ENCODE measurements around the gene URM1. TPM values are rescaled to one million over a fixed set of nuclear protein-coding genes. Genes with fewer than 3 reads are reported as not detected.
"Not testable (repeated sequence)": the region's sequence is repeated elsewhere in the genome, so short reads cannot be mapped to it uniquely, and the experiment has no call there.

Gene URM1
- total RNA-seq, 2 donors from 2014 or later, result 44.0 to 44.5 TPM

- intact Hi-C loops (cut with DNase I), result no loop called here
- no peak for DNase-seq (ENCODE audit: low spot score)
Measured at GRCh38 chr9:128396970-128397613, 25.9 kb downstream of the URM1 start.

- intact Hi-C loops (cut with DNase I), result loop anchor here in 1 of 2 donors (1.0 kb wide), 1 partner anchor 12 kb away; no protein-coding TSS in a partner anchor
- DNase-seq (ENCODE audit: low spot score), result no peak
Measured at GRCh38 chr9:128397831-128398230, 26.7 kb downstream of the URM1 start.

- no peak for DNase-seq (ENCODE audit: low spot score)
- intact Hi-C loops (cut with DNase I), result no loop called here
Measured at GRCh38 chr9:128399861-128400260, 28.7 kb downstream of the URM1 start.

- intact Hi-C loops (cut with DNase I), result no loop called here
Measured at GRCh38 chr9:128404560-128404959, 33.4 kb downstream of the URM1 start.

GRCh38 chr9:128405077-128405779 lies 34.1 kb downstream of the URM1 start:
- DNase-seq (ENCODE audit: low spot score), result no peak
- intact Hi-C loops (cut with DNase I), result no loop called here

More at GRCh38 chr9:128404560-128404959, 33.4 kb downstream of the URM1 start:
- DNase-seq (ENCODE audit: low spot score), result no peak

GRCh38 chr9:128405780-128406171 lies 34.6 kb downstream of the URM1 start:
- no peak for DNase-seq (ENCODE audit: low spot score)
- intact Hi-C loops (cut with DNase I), result no loop called here

- intact Hi-C loops (cut with DNase I), result no loop called here
- no peak for DNase-seq (ENCODE audit: low spot score)
Measured at GRCh38 chr9:128406848-128407391, 35.7 kb downstream of the URM1 start.

- intact Hi-C loops (cut with DNase I), result no loop called here
- DNase-seq (ENCODE audit: low spot score), result no peak
Measured at GRCh38 chr9:128408963-128409431, 37.8 kb downstream of the URM1 start.

GRCh38 chr9:128409450-128409849 lies 38.3 kb downstream of the URM1 start:
- intact Hi-C loops (cut with DNase I), result no loop called here
- DNase-seq (ENCODE audit: low spot score), result no peak

GRCh38 chr9:128409978-128410377 lies 38.8 kb downstream of the URM1 start:
- intact Hi-C loops (cut with DNase I), result no loop called here
- DNase-seq (ENCODE audit: low spot score), result no peak

GRCh38 chr9:128411364-128412119 lies 40.4 kb downstream of the URM1 start:
- intact Hi-C loops (cut with DNase I), result no loop called here
- DNase-seq (ENCODE audit: low spot score), result no peak

- DNase-seq (ENCODE audit: low spot score), result no peak
- intact Hi-C loops (cut with DNase I), result no loop called here
Measured at GRCh38 chr9:128412120-128412790, 41.1 kb downstream of the URM1 start.

GRCh38 chr9:128413728-128414127 lies 42.6 kb downstream of the URM1 start:
- DNase-seq (ENCODE audit: low spot score); intact Hi-C loops (cut with DNase I): not testable (repeated sequence)

GRCh38 chr9:128414461-128414860 lies 43.3 kb downstream of the URM1 start:
- DNase-seq (ENCODE audit: low spot score), result no peak
- intact Hi-C loops (cut with DNase I), result no loop called here

- intact Hi-C loops (cut with DNase I), result no loop called here
- no peak for DNase-seq (ENCODE audit: low spot score)
Measured at GRCh38 chr9:128415281-128415680, 44.1 kb downstream of the URM1 start.

- intact Hi-C loops (cut with DNase I), result no loop called here
- DNase-seq (ENCODE audit: low spot score), result no peak
Measured at GRCh38 chr9:128416014-128416413, 44.8 kb downstream of the URM1 start.

GRCh38 chr9:128416432-128417019 lies 45.4 kb downstream of the URM1 start:
- intact Hi-C loops (cut with DNase I), result no loop called here
- no peak for DNase-seq (ENCODE audit: low spot score)

- intact Hi-C loops (cut with DNase I), result no loop called here
- no peak for DNase-seq (ENCODE audit: low spot score)
Measured at GRCh38 chr9:128419061-128419925, 48.1 kb downstream of the URM1 start.

Data from posterior vena cava (tissue), 2 donors.